Omental fat pad (tissue), 4 donors: ENCODE data around the gene TMEM145. TPM values are rescaled to one million over a fixed set of nuclear protein-coding genes. Genes with fewer than 3 reads are reported as not detected.

Experiments
- ATAC-seq: fragments of 150-250 bp; one replicate; pipeline ENCODE4 v1.9.1; 2016; ENCODE audit warnings: mild to moderate bottlenecking, moderate library complexity; ENCODE audit not compliant: low FRiP score
- DNase-seq: peaks from one replicate; pipeline ENCODE4 v3.0.0-alpha.2; 2019; ENCODE audit warnings: low spot score
- CTCF ChIP-seq, 3 donors: fragments of 450-650 bp; IDR thresholded peaks; one replicate each; pipeline ENCODE4 v1.5.1; 2016 to 2017; ENCODE audit warnings: antibody characterized with exemption in 3 of 3, mild to moderate bottlenecking in 3 of 3, moderate library complexity in 2 of 3
- total RNA-seq, 4 donors: library from RNA; depleted of rRNA; stranded (reverse); fragments of >200 nt; gene quantifications; one replicate each; pipeline ENCODE4 v1.1.0, GENCODE V29; 2016

Gene TMEM145
- total RNA-seq, 4 donors from 2014 or later = 0.24 to 1.9 TPM; not detected in 2

- no peak for TF ChIP-seq CTCF (IDR thresholded peaks at IDR 0.05)
- ATAC-seq (no peak), DNase-seq (no peak)
These were observed 27.1 kb upstream of the TMEM145 start for GRCh38 chr19:42285988-42286348.

DNA sequence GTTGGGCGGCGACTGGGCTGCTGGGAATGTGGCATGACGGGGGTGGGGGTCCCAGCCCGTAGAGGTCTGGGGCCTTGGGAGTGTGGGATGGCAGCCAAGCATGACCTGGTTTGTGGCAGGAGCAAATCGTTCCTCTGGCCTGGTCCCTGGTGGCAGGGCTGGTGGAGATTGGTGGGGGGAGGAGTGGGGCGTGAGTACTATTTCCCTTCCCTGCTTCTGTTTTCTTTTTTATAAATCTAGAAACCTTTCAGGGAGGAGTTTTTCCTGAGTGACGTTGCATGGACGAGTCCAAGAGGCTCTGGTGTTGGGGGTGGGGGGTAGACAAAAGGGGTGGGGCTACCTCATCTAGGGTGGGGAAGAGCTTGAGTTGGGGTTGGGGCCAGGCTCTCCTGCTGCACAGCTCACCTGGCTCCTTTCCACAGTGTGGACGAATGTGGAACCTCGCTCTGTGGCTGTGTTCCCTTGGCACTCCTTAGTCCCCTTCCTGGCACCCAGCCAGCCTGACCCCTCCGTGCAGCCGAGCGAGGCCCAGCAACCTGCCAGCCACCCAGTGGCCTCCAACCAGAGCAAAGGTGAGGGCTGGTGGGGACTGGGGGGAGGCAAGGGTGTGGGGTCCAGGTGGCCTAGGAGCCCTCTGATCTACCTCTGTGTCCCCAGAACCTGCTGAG lies 26.6 kb upstream of the TMEM145 start:
- DNase-seq (no peak), ATAC-seq (no peak)
- no peak for TF ChIP-seq CTCF (IDR thresholded peaks at IDR 0.05)

GRCh38 chr19:42287017-42287826 lies 25.9 kb upstream of the TMEM145 start:
- no peak for DNase-seq
- ATAC-seq = no peak
- TF ChIP-seq CTCF (IDR thresholded peaks at IDR 0.05) = no peak

DNA sequence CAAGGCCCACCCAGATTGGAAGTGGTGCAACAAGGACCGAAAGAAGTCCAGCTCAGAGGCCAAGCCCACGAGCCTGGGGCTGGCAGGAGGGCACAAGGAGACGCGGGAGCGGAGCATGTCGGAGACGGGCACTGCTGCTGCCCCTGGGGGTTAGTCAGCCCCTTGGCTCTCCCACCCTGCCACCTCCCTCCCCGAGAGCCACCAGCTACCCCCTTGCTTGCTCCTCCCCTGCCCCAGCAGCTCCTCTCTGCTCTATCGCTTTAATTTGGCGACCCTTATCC lies 25.3 kb upstream of the TMEM145 start:
- DNase-seq = no peak
- ATAC-seq = no peak
- no peak for TF ChIP-seq CTCF (IDR thresholded peaks at IDR 0.05)

DNA sequence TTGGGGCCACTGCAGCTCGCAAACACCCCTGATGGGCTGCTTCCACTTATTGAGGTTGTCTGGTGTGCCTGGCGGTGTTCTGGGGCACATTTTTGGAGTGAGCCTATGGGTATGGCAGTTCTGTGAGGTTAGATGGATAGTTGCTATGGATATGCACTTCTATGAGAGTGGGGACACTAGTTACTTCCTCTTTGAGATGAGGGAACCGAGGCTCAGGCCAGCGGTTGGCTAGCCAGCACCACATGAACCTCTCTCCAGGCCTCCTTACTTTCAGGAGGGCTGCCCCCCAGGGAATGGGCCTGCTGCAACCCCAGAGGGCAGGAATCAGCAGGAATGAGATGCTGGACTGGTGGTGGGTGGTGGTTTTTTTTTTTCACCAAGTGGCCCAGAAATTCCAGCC lies 24.7 kb upstream of the TMEM145 start:
- ATAC-seq (no peak), DNase-seq (no peak)
- no peak for TF ChIP-seq CTCF (IDR thresholded peaks at IDR 0.05)

- ATAC-seq (no peak), DNase-seq (no peak)
- no peak for TF ChIP-seq CTCF (IDR thresholded peaks at IDR 0.05)
These were observed 24.1 kb upstream of the TMEM145 start for GRCh38 chr19:42288881-42289555.
